GM23248 (cell line): ENCODE results near the gene WWOX.

Source experiments
- EZH2 ChIP-seq: fragments of 200-600 bp; sonication (generic); IDR thresholded peaks from 2 replicates; pipeline ENCODE4 v1.6.1; 2018; ENCODE audit warnings: antibody characterized with exemption, mild to moderate bottlenecking; ENCODE audit not compliant: insufficient read depth, poor library complexity, severe bottlenecking
- EZH2phosphoT487 ChIP-seq: fragments of 200-600 bp; sonication (generic); IDR thresholded peaks from 2 replicates; pipeline ENCODE4 v1.6.1; 2018; ENCODE audit warnings: antibody characterized with exemption, moderate library complexity, mild to moderate bottlenecking, low read depth; ENCODE audit not compliant: insufficient read depth

GRCh38 chr16:79114759-79115158 lies 1015.3 kb downstream of the WWOX start:
- TF ChIP-seq EZH2 (no peak), EZH2phosphoT487 (no peak)
